HepG2 (cell line): Measurements from ENCODE around the gene RAD51. TPM values are rescaled to one million over a fixed set of nuclear protein-coding genes. Genes with fewer than 3 reads are reported as not detected.

ENCODE experiments used
- ARNT ChIP-seq: fragments of 450-650 bp; IDR thresholded peaks from 2 replicates; pipeline ENCODE4 v1.6.1; 2017
- ASH2L ChIP-seq: fragments of 300-600, 200-600 bp; sonication (generic); IDR thresholded peaks from 2 replicates; pipeline ENCODE4 v1.7.0; 2017; ENCODE audit warnings: low read depth, mild to moderate bottlenecking, moderate library complexity, mixed read lengths, low read length; ENCODE audit not compliant: insufficient read length
- CREB3 ChIP-seq: sonication (generic); formaldehyde crosslinking; IDR thresholded peaks from 2 replicates; pipeline ENCODE4 v1.5.0; 2020; ENCODE audit warnings: missing genetic modification reagents
- EED ChIP-seq: sonication (generic); formaldehyde crosslinking; IDR thresholded peaks from 2 replicates; pipeline ENCODE4 v1.5.0; 2020; ENCODE audit warnings: mild to moderate bottlenecking, missing genetic modification reagents
- FOXP4 ChIP-seq: sonication (generic); formaldehyde crosslinking; IDR thresholded peaks from 2 replicates; pipeline ENCODE4 v1.4.0; 2020; ENCODE audit warnings: missing genetic modification reagents
- GLI4 ChIP-seq: sonication (generic); formaldehyde crosslinking; IDR thresholded peaks from 2 replicates; pipeline ENCODE4 v1.5.1; 2020; ENCODE audit warnings: missing genetic modification reagents, mild to moderate bottlenecking, moderate library complexity, borderline replicate concordance
- HNF1B ChIP-seq: sonication (generic); formaldehyde crosslinking; IDR thresholded peaks from 2 replicates; pipeline ENCODE4 v1.5.1; 2020; ENCODE audit warnings: mild to moderate bottlenecking, moderate library complexity, missing genetic modification reagents
- HNRNPLL ChIP-seq: fragments of 200-400 bp; formaldehyde crosslinking; IDR thresholded peaks from 2 replicates; pipeline ENCODE4 v1.6.1; 2017; ENCODE audit warnings: mild to moderate bottlenecking, low read depth, low read length; ENCODE audit not compliant: poor library complexity, severe bottlenecking
- MTF1 ChIP-seq: sonication (generic); formaldehyde crosslinking; IDR thresholded peaks from 2 replicates; pipeline ENCODE4 v1.5.0; 2020; ENCODE audit warnings: missing genetic modification reagents
- MXI1 ChIP-seq: IDR thresholded peaks from 3 replicates; pipeline ENCODE4 v1.6.1; 2012; ENCODE audit warnings: low read depth, low read length, inconsistent platforms, borderline replicate concordance
- RBFOX2 ChIP-seq: fragments of 200-400 bp; formaldehyde crosslinking; IDR thresholded peaks from 2 replicates; pipeline ENCODE4 v1.6.1; 2017; ENCODE audit warnings: low read depth, mild to moderate bottlenecking, low read length
- SMAD9 ChIP-seq: sonication (generic); formaldehyde crosslinking; IDR thresholded peaks from 2 replicates; pipeline ENCODE4 v1.5.1; 2020; ENCODE audit warnings: mild to moderate bottlenecking, missing genetic modification reagents
- TP53 ChIP-seq: sonication (generic); formaldehyde crosslinking; conservative IDR thresholded peaks from 2 replicates; pipeline ENCODE4 v1.4.0; 2020; ENCODE audit warnings: missing genetic modification reagents
- ZBTB42 ChIP-seq: sonication (generic); formaldehyde crosslinking; IDR thresholded peaks from 2 replicates; pipeline ENCODE4 v1.5.0; 2020; ENCODE audit warnings: mild to moderate bottlenecking, missing genetic modification reagents
- ZC3H4 ChIP-seq: sonication (generic); formaldehyde crosslinking; IDR thresholded peaks from 2 replicates; pipeline ENCODE4 v1.4.0; 2020; ENCODE audit warnings: missing genetic modification reagents, borderline replicate concordance
- ZFP41 ChIP-seq: sonication (generic); formaldehyde crosslinking; IDR thresholded peaks from 2 replicates; pipeline ENCODE4 v1.4.0; 2020; ENCODE audit warnings: mild to moderate bottlenecking, missing genetic modification reagents, borderline replicate concordance
- ZMYM2 ChIP-seq: sonication (generic); formaldehyde crosslinking; IDR thresholded peaks from 2 replicates; pipeline ENCODE4 v1.8.0; 2022; ENCODE audit warnings: mild to moderate bottlenecking, missing genetic modification reagents
- ZNF558 ChIP-seq: sonication (generic); formaldehyde crosslinking; IDR thresholded peaks from 2 replicates; pipeline ENCODE4 v1.9.0; 2022; ENCODE audit warnings: mild to moderate bottlenecking, missing genetic modification reagents, borderline replicate concordance
- ZNF564 ChIP-seq: sonication (generic); formaldehyde crosslinking; IDR thresholded peaks from 2 replicates; pipeline ENCODE4 v1.8.1; 2023; ENCODE audit warnings: mild to moderate bottlenecking, missing genetic modification reagents
- ZNF607 ChIP-seq: sonication (generic); formaldehyde crosslinking; IDR thresholded peaks from 2 replicates; pipeline ENCODE4 v1.5.1; 2020; ENCODE audit warnings: missing genetic modification reagents, mild to moderate bottlenecking, borderline replicate concordance
- ZNF720 ChIP-seq: sonication (generic); formaldehyde crosslinking; IDR thresholded peaks from 2 replicates; pipeline ENCODE4 v1.4.0; 2020; ENCODE audit warnings: missing genetic modification reagents
- ZSCAN31 ChIP-seq: sonication (generic); formaldehyde crosslinking; IDR thresholded peaks from 2 replicates; pipeline ENCODE4 v1.5.0; 2020; ENCODE audit warnings: low read depth, mild to moderate bottlenecking, missing genetic modification reagents
- polyA plus RNA-seq, 8 experiments: library from polyadenylated mRNA; depleted of rRNA in 3 of 8; stranded (reverse) in 7 of 8; unstranded in 1 of 8; fragments of >200 nt; fragmentation: Illumina TruSeq in 4 of 8; extraction: Trizol in 4 of 8; gene quantifications; 2 replicates each; pipeline versions ENCODE4 v1.2.1 to v1.2.3, GENCODE V29; 2011 to 2016; ENCODE audit warnings: low read depth in 4 of 8, missing spikeins in 1 of 8, mixed read lengths in 1 of 8; ENCODE audit not compliant: insufficient read depth in 1 of 8
- total RNA-seq, 5 experiments: library from RNA; depleted of rRNA; stranded (reverse); fragments of >200 nt; fragmentation: Illumina TruSeq; extraction: Trizol; gene quantifications; 2 replicates each; pipeline ENCODE4 v1.2.3, GENCODE V29; 2016; ENCODE audit warnings: low read depth in 1 of 5

Gene RAD51
- total and polyA plus RNA-seq, 2 of the 13 experiments (the other 11 are each of a cell fraction or from before 2014, with no cell fraction given), result 8.5 to 12.8 TPM

GRCh38 chr15:40763801-40764628, 69.0 kb downstream of the RAD51 start, which contains the start of gene GCHFR (continued):
- TF ChIP-seq ZSCAN31 (CRISPR knock-in tag) (peak; percentile 78; the same call in 1 of the 2 replicates), EED (CRISPR knock-in tag) (no peak; the same call in 1 of the 2 replicates), ZNF564 (CRISPR knock-in tag) (peak; percentile 85; the same call in 1 of the 2 replicates), GLI4 (CRISPR knock-in tag) (no peak; the same call in 1 of the 2 replicates), HNRNPLL (peak; percentile 79), SMAD9 (CRISPR knock-in tag) (0 out of 2 replicates have a peak, but pooled peaks have one; percentile 50), CREB3 (CRISPR knock-in tag) (peak; percentile 59; the same call in 1 of the 2 replicates), MTF1 (CRISPR knock-in tag) (0 out of 2 replicates have a peak, but pooled peaks have one; percentile 36), ZNF607 (CRISPR knock-in tag) (peak; percentile 86), MXI1 (peak; percentile 60; the same call in 1 of the 3 replicates), ZMYM2 (CRISPR knock-in tag) (peak; percentile 57; the same call in 1 of the 2 replicates), RBFOX2 (peak; percentile 92), ZNF720 (no peak), ZNF558 (peak; percentile 52; the same call in 1 of the 2 replicates), ARNT (no peak), FOXP4 (CRISPR knock-in tag) (no peak), ZBTB42 (CRISPR knock-in tag) (no peak), ZFP41 (CRISPR knock-in tag) (peak; percentile 89; the same call in 1 of the 2 replicates), ASH2L (peak; percentile 83), TP53 (0 out of 2 replicates have a peak, but pooled peaks have one; percentile 4), ZC3H4 (CRISPR knock-in tag) (no peak), HNF1B (CRISPR knock-in tag) (peak; percentile 87; the same call in 1 of the 2 replicates)
